HG02840 (cell line): Measurements from ENCODE around the gene SLC22A17.
"Not testable (repeated sequence)": the region's sequence is repeated elsewhere in the genome, so short reads cannot be mapped to it uniquely, and the experiment has no call there.

Experiments
- ATAC-seq: cut with Tn5 transposase; IDR thresholded peaks from one replicate; pipeline ENCODE4 v1.9.1; 2021; ENCODE audit warnings: mild to moderate bottlenecking, moderate library complexity, moderate number of reproducible peaks; ENCODE audit not compliant: unreplicated experiment, low FRiP score

The SLC22A17 gene

DNA sequence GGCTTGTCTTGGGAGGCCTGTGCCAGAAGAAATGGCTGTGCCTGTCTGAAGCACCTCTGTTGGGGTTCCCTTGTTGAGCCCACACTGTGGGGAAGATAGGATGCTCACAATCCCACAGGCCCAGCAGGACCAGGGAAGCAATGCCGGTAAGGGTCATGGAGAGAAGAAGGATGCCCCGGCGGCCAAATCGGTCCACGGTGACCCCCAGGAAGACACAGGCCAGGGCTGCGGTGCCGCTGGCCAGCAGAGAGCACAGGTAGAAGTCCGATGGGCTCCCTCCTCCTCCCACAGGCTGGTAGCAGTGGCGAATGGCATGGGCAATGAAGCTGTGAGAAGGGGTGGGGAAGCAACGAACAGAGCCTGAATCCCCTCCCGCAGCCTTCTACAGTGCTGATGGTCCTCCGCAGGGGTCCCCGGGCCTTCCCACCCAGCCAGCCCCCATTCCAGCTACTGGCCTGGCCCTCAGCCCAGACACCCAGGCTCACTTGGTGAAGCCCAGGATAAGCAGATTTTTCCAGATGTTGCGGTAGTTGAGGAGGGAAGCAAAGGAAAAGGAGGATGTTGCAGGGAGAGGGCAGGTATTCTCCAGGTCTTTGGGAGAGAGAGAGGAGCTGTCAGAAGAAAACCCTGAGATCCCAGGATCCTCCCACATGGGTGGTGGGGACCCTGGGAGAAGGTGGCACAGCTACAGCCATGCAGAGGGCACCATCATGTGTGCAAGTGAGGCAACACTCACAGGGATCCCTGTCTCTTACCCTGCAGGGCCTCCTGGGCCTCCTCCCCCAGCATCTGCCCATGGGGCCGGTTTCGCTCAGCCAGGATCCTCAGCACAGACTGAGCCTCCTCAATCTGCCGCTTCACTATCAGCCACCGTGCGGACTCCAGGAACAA, 5.0 kb downstream of the SLC22A17 start:
- no peak for ATAC-seq

GRCh38 chr14:23346693-23347405, 5.8 kb downstream of the SLC22A17 start:
- ATAC-seq = no peak

DNA sequence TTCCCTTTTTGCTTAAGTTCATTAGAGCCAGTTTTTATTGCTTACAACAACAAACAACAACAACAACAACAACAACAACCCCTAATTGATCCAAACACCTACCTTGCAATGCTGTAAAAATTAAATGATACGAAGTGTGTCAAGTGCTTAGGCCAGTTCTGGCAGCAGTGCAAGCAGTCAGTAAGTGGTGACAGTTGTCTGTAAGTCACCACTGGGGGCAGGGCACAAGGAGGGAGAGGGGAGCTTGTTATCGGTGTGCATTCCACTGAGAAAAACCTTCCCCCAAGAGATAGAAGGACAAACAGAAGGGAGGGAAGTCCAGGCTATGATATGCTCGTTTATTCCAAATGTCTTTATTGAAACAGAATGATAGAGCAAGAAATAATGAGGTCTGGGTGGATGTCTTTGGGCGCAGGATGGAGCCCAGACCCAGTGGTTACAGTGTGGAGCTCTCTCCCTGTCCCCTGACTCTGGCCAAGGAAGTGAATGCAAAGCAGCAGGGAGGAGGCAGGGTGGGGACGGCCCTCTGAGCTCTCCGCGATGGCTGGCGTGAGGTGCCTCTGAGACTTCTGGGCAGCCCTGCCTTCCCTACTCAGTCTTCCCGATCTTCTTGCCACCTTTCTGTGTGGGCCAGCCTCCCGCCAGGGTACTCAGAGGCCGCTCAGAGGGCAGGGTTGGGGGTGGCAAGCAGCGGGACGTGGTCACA, 6.5 kb downstream of the SLC22A17 start:
- no peak for ATAC-seq

GRCh38 chr14:23344481-23344880, 8.2 kb downstream of the SLC22A17 start:
- ATAC-seq = no peak

- no peak for ATAC-seq
Observed at GRCh38 chr14:23339506-23340268, 13.0 kb downstream of the SLC22A17 start.

GRCh38 chr14:23335623-23336022, 17.1 kb downstream of the SLC22A17 start:
- no peak for ATAC-seq

GRCh38 chr14:23327947-23328744, 24.5 kb downstream of the SLC22A17 start:
- ATAC-seq = no peak

GRCh38 chr14:23326491-23327332, 26.0 kb downstream of the SLC22A17 start:
- ATAC-seq = no peak

DNA sequence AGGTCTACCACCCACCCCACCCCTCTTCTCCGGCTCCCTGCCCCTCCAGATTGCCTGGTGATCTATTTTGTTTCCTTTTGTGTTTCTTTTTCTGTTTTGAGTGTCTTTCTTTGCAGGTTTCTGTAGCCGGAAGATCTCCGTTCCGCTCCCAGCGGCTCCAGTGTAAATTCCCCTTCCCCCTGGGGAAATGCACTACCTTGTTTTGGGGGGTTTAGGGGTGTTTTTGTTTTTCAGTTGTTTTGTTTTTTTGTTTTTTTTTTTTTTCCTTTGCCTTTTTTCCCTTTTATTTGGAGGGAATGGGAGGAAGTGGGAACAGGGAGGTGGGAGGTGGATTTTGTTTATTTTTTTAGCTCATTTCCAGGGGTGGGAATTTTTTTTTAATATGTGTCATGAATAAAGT, 26.9 kb downstream of the SLC22A17 start:
- not testable (repeated sequence) for ATAC-seq

GRCh38 chr14:23324993-23325392, 27.7 kb downstream of the SLC22A17 start:
- ATAC-seq = no peak

GRCh38 chr14:23324455-23324846, 28.2 kb downstream of the SLC22A17 start:
- no peak for ATAC-seq

DNA sequence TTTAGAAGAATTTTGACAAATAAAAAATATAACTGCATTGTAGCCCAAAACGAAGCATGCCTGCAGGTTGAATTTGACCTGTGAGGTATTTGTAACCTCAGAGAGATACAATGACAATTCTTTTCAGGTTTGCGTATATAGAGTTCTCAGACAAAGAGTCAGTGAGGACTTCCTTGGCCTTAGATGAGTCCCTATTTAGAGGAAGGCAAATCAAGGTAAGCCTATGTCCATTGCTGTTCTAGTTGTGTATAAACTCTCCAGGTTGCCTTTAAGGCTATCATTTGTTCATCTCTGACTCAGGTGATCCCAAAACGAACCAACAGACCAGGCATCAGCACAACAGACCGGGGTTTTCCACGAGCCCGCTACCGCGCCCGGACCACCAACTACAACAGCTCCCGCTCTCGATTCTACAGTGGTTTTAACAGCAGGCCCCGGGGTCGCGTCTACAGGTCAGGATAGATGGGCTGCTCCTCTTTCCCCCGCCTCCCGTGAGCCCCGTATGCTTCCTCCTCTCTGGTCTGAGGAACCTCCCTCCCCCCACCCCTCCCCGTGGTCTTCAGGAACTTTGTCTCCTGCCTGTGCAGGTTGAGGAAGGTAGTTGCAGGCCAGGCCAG, 28.7 kb downstream of the SLC22A17 start:
- ATAC-seq = no peak

DNA sequence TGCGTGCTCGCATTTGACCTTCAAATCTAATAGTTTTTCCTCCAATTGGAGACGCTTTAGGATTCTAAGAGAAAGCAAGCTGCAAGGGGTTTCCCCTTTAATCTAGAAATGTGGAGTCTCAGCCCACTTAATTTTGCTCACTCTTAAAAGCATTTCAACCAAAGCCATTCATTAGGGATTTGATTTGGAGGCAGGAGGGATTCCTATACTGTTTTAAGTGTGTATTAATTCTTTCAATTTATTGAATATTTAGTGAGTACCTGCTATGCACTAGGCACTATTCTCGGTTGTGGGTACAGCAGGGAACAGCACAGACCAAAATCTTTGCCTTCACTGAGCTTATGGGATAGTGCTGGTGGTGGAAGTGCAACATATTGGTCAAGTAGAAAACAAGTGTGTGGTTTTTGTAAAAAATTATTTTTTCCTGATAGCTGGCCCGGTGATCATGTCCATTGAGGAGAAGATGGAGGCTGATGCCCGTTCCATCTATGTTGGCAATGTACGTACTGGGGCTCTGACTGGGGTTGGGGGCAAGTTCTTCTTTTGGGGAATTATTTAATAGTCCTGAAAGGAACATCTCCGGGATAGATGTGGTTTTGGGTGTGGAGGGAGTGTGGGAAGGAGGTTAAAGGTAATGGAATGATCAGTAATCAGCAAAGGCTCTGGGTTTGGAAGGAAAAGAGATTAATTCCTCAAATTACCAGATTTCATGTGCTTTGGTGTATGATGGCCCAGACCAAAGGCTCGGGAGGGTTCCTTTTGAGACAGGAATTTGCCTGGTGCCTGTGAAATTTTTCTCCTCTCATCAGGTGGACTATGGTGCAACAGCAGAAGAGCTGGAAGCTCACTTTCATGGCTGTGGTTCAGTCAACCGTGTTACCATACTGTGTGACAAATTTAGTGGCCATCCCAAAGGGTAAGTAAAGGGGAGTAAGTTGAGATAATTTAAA, 29.8 kb downstream of the SLC22A17 start:
- ATAC-seq = no peak

DNA sequence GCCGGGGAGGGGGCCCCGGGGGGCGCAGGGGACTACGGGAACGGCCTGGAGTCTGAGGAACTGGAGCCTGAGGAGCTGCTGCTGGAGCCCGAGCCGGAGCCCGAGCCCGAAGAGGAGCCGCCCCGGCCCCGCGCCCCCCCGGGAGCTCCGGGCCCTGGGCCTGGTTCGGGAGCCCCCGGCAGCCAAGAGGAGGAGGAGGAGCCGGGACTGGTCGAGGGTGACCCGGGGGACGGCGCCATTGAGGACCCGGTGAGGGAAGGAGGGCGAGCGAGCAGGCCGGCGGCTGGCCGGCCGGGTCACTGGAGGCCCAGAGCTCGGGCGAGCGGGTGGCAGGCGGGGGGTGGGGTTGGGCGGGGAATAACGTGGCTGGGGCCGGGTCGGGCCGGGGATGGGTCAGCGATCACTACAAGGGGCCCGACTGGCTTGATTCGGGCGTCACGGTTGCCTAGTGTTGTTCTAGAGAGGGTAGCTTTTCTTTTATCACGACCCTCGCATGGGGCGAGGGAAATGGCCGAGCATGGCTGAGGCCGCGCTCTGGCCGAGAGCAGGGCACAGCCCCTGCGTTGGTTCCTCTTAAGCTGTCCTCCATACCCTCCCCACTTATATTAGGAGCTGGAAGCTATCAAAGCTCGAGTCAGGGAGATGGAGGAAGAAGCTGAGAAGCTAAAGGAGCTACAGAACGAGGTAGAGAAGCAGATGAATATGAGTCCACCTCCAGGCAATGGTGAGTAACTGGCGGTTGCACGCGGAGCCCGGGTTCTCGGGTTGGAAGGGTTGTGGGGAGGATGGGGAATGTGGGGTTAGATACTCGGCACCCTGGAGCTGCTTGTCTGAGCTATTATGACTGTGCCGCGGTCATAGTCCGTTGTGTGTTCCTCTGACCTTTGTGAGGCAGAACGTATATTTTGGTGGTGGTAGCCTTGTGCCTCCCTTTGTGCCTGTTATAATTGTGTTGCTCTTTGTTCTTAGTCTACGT, 30.8 kb downstream of the SLC22A17 start:
- peak; percentile 13 for ATAC-seq

DNA sequence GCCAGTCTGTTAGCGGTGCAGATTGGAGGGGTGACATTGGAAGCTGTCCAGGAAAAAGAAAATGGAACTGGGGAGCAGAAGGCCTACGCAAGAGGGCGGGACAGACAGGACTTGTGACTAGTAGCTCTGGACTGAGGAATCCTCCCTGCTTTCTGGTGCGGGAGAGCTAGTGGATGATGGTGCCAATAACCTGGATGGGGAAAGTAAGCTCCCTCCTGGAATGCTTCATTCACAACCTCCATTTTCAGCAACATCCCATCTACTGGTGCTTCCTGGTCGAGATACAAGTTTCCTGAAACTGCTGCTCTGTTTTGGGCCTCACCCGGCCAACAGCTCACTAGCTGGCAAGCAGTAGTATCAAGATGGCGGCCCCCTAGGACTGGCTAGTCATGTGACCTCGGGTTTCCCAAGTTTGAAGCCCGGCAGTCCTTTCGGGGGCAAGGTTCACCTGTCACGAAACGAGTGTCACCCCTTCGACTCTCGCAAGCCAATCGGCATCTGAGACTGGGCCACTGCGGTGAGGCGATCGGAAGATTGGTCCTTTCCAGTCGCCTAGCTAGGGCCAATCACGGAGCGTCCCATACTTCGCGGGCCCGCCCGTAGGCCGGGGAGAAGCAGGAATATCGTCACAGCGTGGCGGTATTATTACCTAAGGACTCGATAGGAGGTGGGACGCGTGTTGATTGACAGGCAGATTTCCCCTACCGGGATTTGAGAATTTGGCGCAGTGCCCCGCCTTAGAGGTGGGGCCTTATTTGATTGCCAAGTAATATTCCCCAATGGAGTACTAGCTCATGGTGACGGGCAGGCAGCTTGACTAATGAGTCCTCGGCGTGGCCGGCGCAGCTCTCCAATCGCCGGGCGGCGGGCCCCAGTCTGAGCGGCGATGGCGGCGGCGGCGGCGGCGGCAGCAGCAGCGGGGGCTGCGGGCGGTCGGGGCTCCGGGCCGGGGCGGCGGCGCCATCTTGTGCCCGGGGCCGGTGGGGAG, 31.8 kb downstream of the SLC22A17 start, which contains the start of gene PABPN1:
Gene PABPN1, plus strand, starts transcription at position 874 of the 988 bp plus-strand sequence. Its CDS starts 13 bp downstream, at position 887.
- peak; percentile 91 for ATAC-seq
